ENCODE results near the gene CFAP68. TPM values are rescaled to one million over a fixed set of nuclear protein-coding genes. Genes with fewer than 3 reads are reported as not detected.

Gene CFAP68, protein sequence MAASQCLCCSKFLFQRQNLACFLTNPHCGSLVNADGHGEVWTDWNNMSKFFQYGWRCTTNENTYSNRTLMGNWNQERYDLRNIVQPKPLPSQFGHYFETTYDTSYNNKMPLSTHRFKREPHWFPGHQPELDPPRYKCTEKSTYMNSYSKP
- total RNA-seq (2014; rRNA removed; shearing (Covaris generic)) = 9.9 and 15.8 TPM in 2 replicates
- polyA plus RNA-seq (2016; fragmentation: Nextera tagmentation; extraction: Ambion mirVana) = 52.8 and 55.8 TPM in 2 replicates
- long read RNA-seq, transcript C11orf1-204 (3 exons, 599 nt) = minor isoform, 5 of 21 reads
- long read RNA-seq, transcript C11orf1-201 (4 exons, 2,885 nt) = major isoform, 11 of 21 reads
- long read RNA-seq, partial matches to known transcripts = 0 of 21 reads
- long read RNA-seq, other reads (novel, unspliced or antisense) = 2 of 21 reads

- peak within 1 kb of the TSS; percentile 92 for H3K27ac ChIP-seq (ENCODE audit: low read depth)
- H3K4me1 ChIP-seq (ENCODE audit: insufficient read depth) = 0 out of 2 replicates have a peak, but pooled peaks cover 9% of the 10 kb centered on the region
- H3K9me2 ChIP-seq (ENCODE audit: insufficient read depth) = no peaks in the 10 kb centered on the region
- peak within 1 kb of the TSS; percentile 99 for H3K27ac Mint-ChIP-seq
- H3K4me3 ChIP-seq = peak within 1 kb of the TSS; percentile 72
- peak; percentile 99 for DNase-seq (ENCODE audit: low spot score)
- H4K20me1 ChIP-seq (replicated peaks; ENCODE audit: insufficient read depth) = no peaks in the 10 kb centered on the region
- no peaks in the 10 kb centered on the region for H3K79me2 ChIP-seq (replicated peaks; ENCODE audit: insufficient read depth)
- H3K9me3 Mint-ChIP-seq = no peaks in the 10 kb centered on the region
- no peaks in the 10 kb centered on the region for H3K36me3 ChIP-seq (ENCODE audit: insufficient read depth)
- H3K4me3 Mint-ChIP-seq = peak within 1 kb of the TSS; percentile 94
- peak within 1 kb of the TSS; percentile 96 for H3K4me2 ChIP-seq
- peaks cover 5% of the 10 kb centered on the region; the same call in 2 of the 3 replicates for H3K4me1 Mint-ChIP-seq
- H3K27me3 ChIP-seq (ENCODE audit: insufficient read depth) = no peaks in the 10 kb centered on the region
- peaks cover 5% of the 10 kb centered on the region for H3K27me3 Mint-ChIP-seq (ENCODE audit: insufficient read depth, low read depth, poor library complexity)
- peak; percentile 98 for ATAC-seq
- peaks cover 5% of the 10 kb centered on the region for H3F3A ChIP-seq (replicated peaks; ENCODE audit: low read depth)
- H2AFZ ChIP-seq = peak within 1 kb of the TSS; percentile 99
- TF ChIP-seq POLR2AphosphoS5 (IDR thresholded peaks at IDR 0.05; ENCODE audit: low read depth) (peak; percentile 73), CTCF (conservative IDR thresholded peaks at IDR 0.05; ENCODE audit: low read depth in 2 of 2) (peak; percentile 66 to 93), CREB1 (CRISPR knock-in tag; IDR thresholded peaks at IDR 0.05; ENCODE audit: low read depth) (peak; percentile 99), ETS1 (IDR thresholded peaks at IDR 0.05) (peak; percentile 71)
- TF ChIP-seq, protein P1, sequence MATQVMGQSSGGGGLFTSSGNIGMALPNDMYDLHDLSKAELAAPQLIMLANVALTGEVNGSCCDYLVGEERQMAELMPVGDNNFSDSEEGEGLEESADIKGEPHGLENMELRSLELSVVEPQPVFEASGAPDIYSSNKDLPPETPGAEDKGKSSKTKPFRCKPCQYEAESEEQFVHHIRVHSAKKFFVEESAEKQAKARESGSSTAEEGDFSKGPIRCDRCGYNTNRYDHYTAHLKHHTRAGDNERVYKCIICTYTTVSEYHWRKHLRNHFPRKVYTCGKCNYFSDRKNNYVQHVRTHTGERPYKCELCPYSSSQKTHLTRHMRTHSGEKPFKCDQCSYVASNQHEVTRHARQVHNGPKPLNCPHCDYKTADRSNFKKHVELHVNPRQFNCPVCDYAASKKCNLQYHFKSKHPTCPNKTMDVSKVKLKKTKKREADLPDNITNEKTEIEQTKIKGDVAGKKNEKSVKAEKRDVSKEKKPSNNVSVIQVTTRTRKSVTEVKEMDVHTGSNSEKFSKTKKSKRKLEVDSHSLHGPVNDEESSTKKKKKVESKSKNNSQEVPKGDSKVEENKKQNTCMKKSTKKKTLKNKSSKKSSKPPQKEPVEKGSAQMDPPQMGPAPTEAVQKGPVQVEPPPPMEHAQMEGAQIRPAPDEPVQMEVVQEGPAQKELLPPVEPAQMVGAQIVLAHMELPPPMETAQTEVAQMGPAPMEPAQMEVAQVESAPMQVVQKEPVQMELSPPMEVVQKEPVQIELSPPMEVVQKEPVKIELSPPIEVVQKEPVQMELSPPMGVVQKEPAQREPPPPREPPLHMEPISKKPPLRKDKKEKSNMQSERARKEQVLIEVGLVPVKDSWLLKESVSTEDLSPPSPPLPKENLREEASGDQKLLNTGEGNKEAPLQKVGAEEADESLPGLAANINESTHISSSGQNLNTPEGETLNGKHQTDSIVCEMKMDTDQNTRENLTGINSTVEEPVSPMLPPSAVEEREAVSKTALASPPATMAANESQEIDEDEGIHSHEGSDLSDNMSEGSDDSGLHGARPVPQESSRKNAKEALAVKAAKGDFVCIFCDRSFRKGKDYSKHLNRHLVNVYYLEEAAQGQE (IDR thresholded peaks at IDR 0.05; ENCODE audit: unreplicated experiment) = no peak
- no peaks in the 10 kb centered on the region for H3K36me3 Mint-ChIP-seq (ENCODE audit: low read depth)
These were observed at the start of gene CFAP68, which contains the start of gene FDXACB1 for GRCh38 chr11:111878849-111879636. TSS of gene CFAP68 (plus strand) at chr11:111879541. CDS start at chr11:111879561, 20 bp downstream. TSS of gene FDXACB1 (minus strand) at chr11:111879165. CDS start at chr11:111879132, 33 bp downstream.

All from GM23338 (cell line).